ENCODE measurements around the gene MPP4.

The MPP4 gene, protein sequence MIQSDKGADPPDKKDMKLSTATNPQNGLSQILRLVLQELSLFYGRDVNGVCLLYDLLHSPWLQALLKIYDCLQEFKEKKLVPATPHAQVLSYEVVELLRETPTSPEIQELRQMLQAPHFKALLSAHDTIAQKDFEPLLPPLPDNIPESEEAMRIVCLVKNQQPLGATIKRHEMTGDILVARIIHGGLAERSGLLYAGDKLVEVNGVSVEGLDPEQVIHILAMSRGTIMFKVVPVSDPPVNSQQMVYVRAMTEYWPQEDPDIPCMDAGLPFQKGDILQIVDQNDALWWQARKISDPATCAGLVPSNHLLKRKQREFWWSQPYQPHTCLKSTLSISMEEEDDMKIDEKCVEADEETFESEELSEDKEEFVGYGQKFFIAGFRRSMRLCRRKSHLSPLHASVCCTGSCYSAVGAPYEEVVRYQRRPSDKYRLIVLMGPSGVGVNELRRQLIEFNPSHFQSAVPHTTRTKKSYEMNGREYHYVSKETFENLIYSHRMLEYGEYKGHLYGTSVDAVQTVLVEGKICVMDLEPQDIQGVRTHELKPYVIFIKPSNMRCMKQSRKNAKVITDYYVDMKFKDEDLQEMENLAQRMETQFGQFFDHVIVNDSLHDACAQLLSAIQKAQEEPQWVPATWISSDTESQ

GRCh38 chr2:201698588-201699226 lies at the start of gene MPP4:
MPP4 (minus strand) TSS chr2:201698644; CDS start chr2:201693954, 4,690 bp downstream.
- DNase-seq (ENCODE audit: low read depth): no peak

DNA sequence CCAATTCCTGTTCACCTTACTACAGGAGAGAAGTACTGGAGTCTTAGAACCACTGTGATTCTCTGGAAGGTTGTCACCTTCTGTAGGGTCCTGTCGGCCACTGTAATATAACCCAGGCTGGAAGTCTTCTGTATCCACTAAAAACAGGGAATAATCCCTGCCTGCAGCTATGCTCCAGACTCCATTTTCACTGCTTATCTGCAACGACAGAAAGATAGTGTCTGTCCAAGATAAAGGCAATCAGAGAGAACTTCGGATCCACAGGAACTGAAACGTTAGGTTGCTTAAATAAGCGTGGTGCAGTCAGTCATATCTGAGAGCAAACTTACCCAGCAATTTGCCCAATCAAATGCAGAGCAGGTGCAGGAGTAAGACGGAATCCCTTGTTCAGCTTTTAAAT lies 48.1 kb upstream of the MPP4 start:
- no peak for DNase-seq (ENCODE audit: low read depth)

DNA sequence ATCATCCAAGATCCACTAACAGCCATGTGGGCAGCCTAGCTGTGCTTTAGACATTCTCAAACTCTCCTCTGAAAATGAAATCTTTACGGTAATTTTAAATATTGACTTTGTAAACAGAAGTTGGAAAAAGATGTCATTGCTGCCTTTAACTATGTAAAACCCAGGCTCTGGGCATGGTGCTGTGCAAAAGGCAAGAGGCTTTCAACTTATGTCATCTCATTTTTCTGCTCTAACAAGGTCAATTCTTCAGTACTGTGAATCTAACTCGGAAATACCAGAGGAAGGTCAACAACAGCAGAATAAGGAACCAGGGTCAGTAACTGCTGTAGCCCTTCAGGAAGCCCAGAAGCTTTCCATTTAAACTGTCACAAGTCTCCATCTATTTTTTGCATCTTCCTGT lies 37.0 kb upstream of the MPP4 start:
- DNase-seq (ENCODE audit: low read depth): no peak

GRCh38 chr2:201734111-201734510 lies 35.7 kb upstream of the MPP4 start:
- no peak for DNase-seq (ENCODE audit: low read depth)

GRCh38 chr2:201733544-201733943 lies 35.1 kb upstream of the MPP4 start:
- DNase-seq (ENCODE audit: low read depth): no peak

GRCh38 chr2:201730651-201731285 lies 32.3 kb upstream of the MPP4 start:
- no peak for DNase-seq (ENCODE audit: low read depth)

GRCh38 chr2:201715459-201715858 lies 17.0 kb upstream of the MPP4 start:
- DNase-seq (ENCODE audit: low read depth): no peak

DNA sequence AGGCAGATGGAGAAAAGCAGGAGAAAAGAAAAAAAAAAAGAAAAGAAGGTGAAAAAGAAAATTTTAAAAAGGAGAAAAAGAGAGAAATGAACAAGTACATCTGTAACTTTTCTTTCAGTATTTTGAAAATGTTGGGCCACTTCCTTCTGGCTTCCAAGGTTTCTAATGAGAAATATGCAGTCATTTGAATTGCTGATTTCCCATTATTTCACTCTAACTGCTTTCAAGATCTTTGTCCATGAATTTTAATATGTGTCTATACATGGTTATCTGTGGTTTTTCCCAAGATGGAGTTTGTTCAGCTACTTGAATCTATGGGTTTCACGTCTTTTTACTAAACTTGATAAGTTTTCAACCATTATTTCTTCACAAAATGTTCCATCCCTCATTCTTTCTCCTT lies 14.3 kb upstream of the MPP4 start:
- DNase-seq (ENCODE audit: low read depth): no peak

DNA sequence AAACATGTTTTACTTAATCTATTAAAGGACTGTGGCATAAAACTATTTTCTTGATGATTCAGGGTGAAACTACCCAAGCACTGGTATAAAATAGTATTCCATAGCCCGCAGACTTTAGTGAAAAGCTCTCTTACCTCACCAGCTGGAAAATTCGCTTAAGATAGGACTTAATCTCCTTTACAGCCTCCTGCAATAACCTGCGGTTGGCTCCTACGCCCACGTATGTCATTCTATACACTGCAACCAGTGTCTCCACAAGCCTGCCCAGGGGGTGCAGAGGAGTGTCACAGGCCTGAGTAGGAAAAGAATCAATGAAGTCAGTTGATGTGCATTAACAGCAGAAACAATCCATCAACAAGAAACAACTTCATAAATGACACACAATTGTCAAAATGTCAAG lies 11.3 kb upstream of the MPP4 start:
- DNase-seq (ENCODE audit: low read depth): no peak

GRCh38 chr2:201709049-201709448 lies 10.6 kb upstream of the MPP4 start:
- DNase-seq (ENCODE audit: low read depth): no peak

- DNase-seq (ENCODE audit: low read depth): no peak
Observed at GRCh38 chr2:201707753-201708152, 9.3 kb upstream of the MPP4 start.

- DNase-seq (ENCODE audit: low read depth): no peak
Observed at GRCh38 chr2:201707142-201707541, 8.7 kb upstream of the MPP4 start.

DNA sequence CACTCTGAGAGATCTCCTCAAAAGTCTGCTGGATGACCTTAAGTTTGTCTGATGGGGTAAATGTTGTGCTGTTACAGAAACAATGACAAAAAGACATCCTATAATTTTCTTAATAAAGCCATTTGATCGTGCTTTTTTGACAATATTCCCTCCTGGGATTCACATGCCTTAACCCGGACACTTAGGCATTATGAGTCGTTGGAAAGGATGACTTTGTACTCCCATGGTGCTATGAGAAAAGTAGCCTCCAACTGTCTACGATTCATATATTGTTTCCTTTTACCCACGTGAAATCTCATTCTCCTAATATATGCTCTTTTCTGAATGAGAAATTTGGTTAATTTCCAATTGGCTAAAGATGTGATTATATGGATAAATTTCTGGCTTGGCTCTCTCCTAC lies 6.1 kb upstream of the MPP4 start:
- DNase-seq (ENCODE audit: low read depth): no peak

DNA sequence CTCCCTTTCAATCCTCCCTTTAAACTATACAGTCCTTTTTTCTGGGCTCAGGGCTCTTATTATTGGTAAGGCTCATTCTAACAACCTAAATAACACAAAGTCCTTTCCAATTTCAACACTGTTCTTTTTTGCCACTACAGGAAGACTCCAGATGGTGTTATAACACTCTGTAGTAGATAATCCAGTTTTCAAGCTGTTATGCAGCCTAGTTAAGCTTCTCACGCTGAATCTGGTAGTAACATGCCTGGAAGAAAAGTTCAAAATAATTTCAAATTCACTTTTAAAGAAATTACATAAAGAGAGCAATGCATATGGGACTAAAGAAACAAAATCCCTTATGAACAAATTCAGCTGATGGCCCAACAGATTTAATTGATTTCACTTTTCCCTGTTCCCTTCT lies 3.2 kb upstream of the MPP4 start:
- DNase-seq (ENCODE audit: low read depth): no peak

- DNase-seq (ENCODE audit: low read depth): no peak
Observed at GRCh38 chr2:201699416-201699815, 972 bp upstream of the MPP4 start.

- no peak for DNase-seq (ENCODE audit: low read depth)
Observed at GRCh38 chr2:201697899-201698298, 545 bp downstream of the MPP4 start.

DNA sequence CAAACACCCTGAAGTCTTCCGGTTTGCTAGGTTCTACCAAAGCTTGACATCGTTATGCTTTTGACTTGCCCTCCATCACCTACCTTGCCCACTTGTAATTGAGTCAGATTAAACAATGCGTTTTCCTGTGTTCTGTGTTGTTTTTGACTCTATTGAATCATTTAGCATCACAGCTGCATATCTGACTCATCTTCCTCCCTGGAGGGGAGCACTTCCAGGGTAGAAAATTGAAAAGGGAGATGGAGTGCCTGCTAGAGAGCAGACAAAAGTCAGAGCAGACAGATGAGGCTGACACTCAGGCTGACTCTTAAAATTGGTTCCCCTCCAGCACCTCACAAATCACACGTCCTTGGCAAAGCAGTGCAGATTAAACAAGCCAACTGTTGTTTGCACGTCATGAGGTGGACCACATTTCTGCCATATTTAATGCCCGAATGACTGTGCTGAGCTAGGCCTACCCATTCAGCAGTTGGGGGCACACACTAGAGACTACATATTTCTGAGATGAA lies 2.2 kb downstream of the MPP4 start:
- no peak for DNase-seq (ENCODE audit: low read depth)

DNA sequence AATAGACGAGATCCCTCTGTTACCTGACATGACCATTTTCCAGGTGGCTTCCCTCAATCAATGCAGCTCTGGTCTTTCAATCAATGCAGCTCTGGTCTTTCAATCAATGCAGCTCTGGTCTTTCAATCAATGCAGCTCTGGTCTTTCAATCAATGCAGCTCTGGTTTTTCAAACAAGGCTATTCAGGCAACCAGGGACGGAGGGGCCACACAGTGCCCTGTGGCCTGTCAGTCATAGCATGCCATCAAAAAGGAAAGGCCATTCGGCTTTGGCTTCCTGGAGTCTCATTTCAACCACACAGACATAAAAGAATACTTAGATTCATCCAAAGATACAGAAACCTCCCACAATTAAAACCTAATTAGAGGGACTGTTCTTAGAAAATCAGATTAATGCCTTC lies 13.3 kb downstream of the MPP4 start:
- no peak for DNase-seq (ENCODE audit: low read depth)

GRCh38 chr2:201680743-201681142 lies 17.7 kb downstream of the MPP4 start:
- DNase-seq (ENCODE audit: low read depth): no peak

DNA sequence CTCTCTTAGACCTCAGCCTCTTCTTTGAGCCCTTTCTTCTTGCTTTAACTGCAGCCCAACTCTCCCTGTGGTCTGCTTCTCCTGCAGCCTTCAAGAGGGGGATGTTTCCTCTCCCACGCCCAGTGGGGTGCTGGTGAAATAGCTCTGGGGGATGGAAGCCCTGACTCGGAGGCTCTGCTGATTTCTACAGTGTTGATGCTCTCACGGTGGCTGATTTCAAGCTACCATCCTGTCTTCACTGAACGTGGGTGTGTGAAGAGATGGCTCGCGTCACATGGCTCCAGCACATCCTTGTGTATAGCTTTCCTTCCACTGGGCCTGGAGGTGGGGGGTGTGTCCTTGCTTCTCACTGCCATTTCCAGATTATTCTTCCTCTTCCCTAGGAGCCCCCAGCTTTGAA lies 20.0 kb downstream of the MPP4 start:
- no peak for DNase-seq (ENCODE audit: low read depth)

DNA sequence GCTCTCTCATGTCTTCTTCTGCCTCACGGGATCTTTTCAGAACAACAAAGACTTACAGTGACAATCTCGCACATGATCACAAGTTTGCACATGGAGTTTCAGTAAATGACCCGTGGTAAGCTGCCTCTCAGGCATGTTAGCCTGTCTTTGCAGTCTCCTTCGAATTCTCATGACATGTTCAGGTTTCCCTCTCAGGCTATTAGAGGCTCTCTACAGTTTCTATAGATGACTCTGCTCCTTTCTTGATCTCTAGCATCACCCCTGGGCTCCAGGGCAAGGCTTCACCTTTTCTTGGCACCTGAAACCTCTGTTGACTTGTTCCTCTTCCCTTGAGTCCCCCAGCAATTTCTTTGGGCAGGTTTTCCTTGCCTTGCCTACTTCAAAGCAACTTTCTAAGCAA lies 23.0 kb downstream of the MPP4 start:
- DNase-seq (ENCODE audit: low read depth): no peak

- no peak for DNase-seq (ENCODE audit: low read depth)
Observed at GRCh38 chr2:201674794-201675193, 23.6 kb downstream of the MPP4 start.

- no peak for DNase-seq (ENCODE audit: low read depth)
Observed at GRCh38 chr2:201674298-201674697, 24.1 kb downstream of the MPP4 start.
